HG02763 (cell line): ENCODE results near the gene HOMER1.
"Not testable (repeated sequence)": the region's sequence is repeated elsewhere in the genome, so short reads cannot be mapped to it uniquely, and the experiment has no call there.

Source experiments
- ATAC-seq: cut with Tn5 transposase; IDR thresholded peaks from one replicate; pipeline ENCODE4 v1.9.1; 2021; ENCODE audit warnings: mild to moderate bottlenecking, moderate library complexity; ENCODE audit not compliant: unreplicated experiment

HOMER1 gene

GRCh38 chr5:79423296-79423695 lies 90.6 kb downstream of the HOMER1 start:
- ATAC-seq = no peak

GRCh38 chr5:79420248-79420647 lies 93.7 kb downstream of the HOMER1 start:
- no peak for ATAC-seq

GRCh38 chr5:79418276-79418675 lies 95.7 kb downstream of the HOMER1 start:
- no peak for ATAC-seq

- no peak for ATAC-seq
Observed at GRCh38 chr5:79417495-79417894, 96.4 kb downstream of the HOMER1 start.

- ATAC-seq = peak; percentile 88
Observed at GRCh38 chr5:79416499-79416898, 97.4 kb downstream of the HOMER1 start.

- no peak for ATAC-seq
Observed at GRCh38 chr5:79413112-79413511, 100.8 kb downstream of the HOMER1 start.

GRCh38 chr5:79408028-79408427 lies 105.9 kb downstream of the HOMER1 start:
- ATAC-seq = no peak

GRCh38 chr5:79407591-79407990 lies 106.3 kb downstream of the HOMER1 start:
- ATAC-seq = no peak

- no peak for ATAC-seq
Observed at GRCh38 chr5:79401216-79401615, 112.7 kb downstream of the HOMER1 start.

- no peak for ATAC-seq
Observed at GRCh38 chr5:79399046-79399445, 114.9 kb downstream of the HOMER1 start.

GRCh38 chr5:79397080-79397479 lies 116.9 kb downstream of the HOMER1 start:
- no peak for ATAC-seq

GRCh38 chr5:79396265-79396664 lies 117.7 kb downstream of the HOMER1 start:
- ATAC-seq = no peak

- no peak for ATAC-seq
Observed at GRCh38 chr5:79395296-79395695, 118.6 kb downstream of the HOMER1 start.

GRCh38 chr5:79392776-79393175 lies 121.2 kb downstream of the HOMER1 start:
- ATAC-seq = no peak

- ATAC-seq = no peak
Observed at GRCh38 chr5:79386679-79387078, 127.3 kb downstream of the HOMER1 start.

- ATAC-seq = not testable (repeated sequence)
Observed at GRCh38 chr5:79385126-79385525, 128.8 kb downstream of the HOMER1 start.

GRCh38 chr5:79378510-79379186 lies 135.3 kb downstream of the HOMER1 start:
- ATAC-seq = no peak

- no peak for ATAC-seq
Observed at GRCh38 chr5:79357398-79357797, 156.5 kb downstream of the HOMER1 start.

GRCh38 chr5:79349881-79350280 lies 164.1 kb downstream of the HOMER1 start:
- no peak for ATAC-seq

- ATAC-seq = no peak
Observed at GRCh38 chr5:79349047-79349446, 164.9 kb downstream of the HOMER1 start.

GRCh38 chr5:79346420-79346824 lies 167.5 kb downstream of the HOMER1 start:
- ATAC-seq = no peak

GRCh38 chr5:79333852-79334557 lies 179.9 kb downstream of the HOMER1 start:
- ATAC-seq = no peak

GRCh38 chr5:79330071-79330470 lies 183.9 kb downstream of the HOMER1 start:
- ATAC-seq = no peak
